Mesendoderm (in vitro differentiated cells): ENCODE data around the gene OR5H6. TPM values are rescaled to one million over a fixed set of nuclear protein-coding genes. Genes with fewer than 3 reads are reported as not detected.

Experiments used
- DNase-seq: peaks from one replicate; pipeline ENCODE4 v3.0.0; 2013
- H2AK5ac ChIP-seq: 2 replicates; pipeline ENCODE4 v1.6.1; 2013; ENCODE audit warnings: low read length, inconsistent platforms
- H2BK120ac ChIP-seq: 2 replicates; pipeline ENCODE4 v1.6.1; 2013; ENCODE audit warnings: low read depth, mild to moderate bottlenecking, low read length, moderate library complexity, mixed read lengths
- H2BK15ac ChIP-seq: replicated peaks from 2 replicates; pipeline ENCODE4 v1.6.1; 2013; ENCODE audit warnings: low read depth, mild to moderate bottlenecking, moderate library complexity
- H2BK5ac ChIP-seq: 2 replicates; pipeline ENCODE4 v1.6.1; 2013; ENCODE audit warnings: low read length, inconsistent platforms
- H3K18ac ChIP-seq: 2 replicates; pipeline ENCODE4 v1.6.1; 2013; ENCODE audit warnings: mild to moderate bottlenecking, low read length, mixed read lengths
- H3K23ac ChIP-seq: one replicate; pipeline ENCODE4 v1.6.1; 2013; ENCODE audit warnings: low read length
- H3K27ac ChIP-seq: 2 replicates; pipeline ENCODE4 v1.5.1; 2013; ENCODE audit warnings: low read depth, mild to moderate bottlenecking, inconsistent platforms, low read length, moderate library complexity
- H3K27me3 ChIP-seq: 2 replicates; pipeline ENCODE4 v1.6.1; 2013; ENCODE audit warnings: low read length, control low read depth, mild to moderate bottlenecking, inconsistent platforms; ENCODE audit not compliant: insufficient read depth, poor library complexity
- H3K36me3 ChIP-seq: 2 replicates; pipeline ENCODE4 v1.6.1; 2013; ENCODE audit warnings: low read length, inconsistent platforms; ENCODE audit not compliant: control insufficient read depth, insufficient read depth
- H3K4ac ChIP-seq: one replicate; pipeline ENCODE4 v1.6.1; 2013; ENCODE audit warnings: low read depth, mild to moderate bottlenecking, low read length, moderate library complexity
- H3K4me1 ChIP-seq: 2 replicates; pipeline ENCODE4 v1.6.1; 2013; ENCODE audit warnings: low read depth, low read length, inconsistent platforms; ENCODE audit not compliant: control insufficient read depth
- H3K4me2 ChIP-seq: 2 replicates; pipeline ENCODE4 v1.6.1; 2013; ENCODE audit warnings: low read length
- H3K4me3 ChIP-seq: 2 replicates; pipeline ENCODE4 v1.5.1; 2013; ENCODE audit warnings: mild to moderate bottlenecking, low read length
- H3K56ac ChIP-seq: one replicate; pipeline ENCODE4 v1.6.1; 2013; ENCODE audit warnings: low read length
- H3K79me1 ChIP-seq: 2 replicates; pipeline ENCODE4 v1.6.1; 2013; ENCODE audit warnings: low read length, inconsistent platforms
- H3K79me2 ChIP-seq: 2 replicates; pipeline ENCODE4 v1.6.1; 2013; ENCODE audit warnings: mild to moderate bottlenecking, low read length; ENCODE audit not compliant: control insufficient read depth, insufficient read depth
- H3K9ac ChIP-seq: 2 replicates; pipeline ENCODE4 v1.6.1; 2013; ENCODE audit warnings: low read length, inconsistent platforms
- H4K5ac ChIP-seq: one replicate; pipeline ENCODE4 v1.6.1; 2013; ENCODE audit warnings: low read length
- H4K8ac ChIP-seq: one replicate; pipeline ENCODE4 v1.6.1; 2013; ENCODE audit warnings: low read depth, mild to moderate bottlenecking, control low read depth, low read length, moderate library complexity
- WGBS: extraction: QIAGEN DNeasy Blood & Tissue Kit; methylation state at CpG from one replicate; pipeline ENCODE4 v1.1.7; 2013; ENCODE audit warnings: low lambda C conversion rate, missing lambda C conversion rate; ENCODE audit not compliant: insufficient coverage; ENCODE audit errors: extremely low coverage; 5-methylcytosine and 5-hydroxymethylcytosine counted together
- polyA plus RNA-seq, 2 experiments: library from polyadenylated mRNA; stranded (reverse); fragments of 200-250 nt; gene quantifications; one replicate each; pipeline ENCODE4 v1.2.3, GENCODE V29; 2013

The OR5H6 gene
- polyA plus RNA-seq (2013, experiment 1 of 2): 0.21 TPM
- 0.18 TPM for polyA plus RNA-seq (2013, experiment 2 of 2)

DNA sequence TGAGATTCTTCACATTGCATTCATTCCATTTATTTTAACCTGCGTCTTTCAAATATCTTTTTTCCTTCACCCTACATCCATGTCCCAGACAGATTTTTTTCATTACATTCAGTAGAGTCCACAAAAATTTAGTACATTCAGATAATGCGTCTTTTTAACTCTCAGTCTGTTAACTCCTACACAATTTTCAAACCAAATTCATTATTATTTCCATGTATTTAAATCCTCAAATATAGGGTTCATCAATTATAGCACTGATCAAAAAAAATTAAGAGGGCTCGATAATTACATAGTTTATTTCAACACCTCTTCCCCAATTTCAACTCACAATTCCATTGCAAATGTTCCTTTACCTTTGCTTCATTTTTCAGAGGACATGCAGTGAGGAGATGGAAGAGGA, at the start of gene OR5H6:
TSS of gene OR5H6 (plus strand) at position 301 of the 400 bp plus-strand sequence. CDS start at position 390, 89 bp downstream.
- H3K4ac ChIP-seq: no peak within 1 kb of the TSS
- no peaks in the 10 kb centered on the region for H3K79me1 ChIP-seq
- no peaks in the 10 kb centered on the region for H3K79me2 ChIP-seq
- H3K27ac ChIP-seq: no peak within 1 kb of the TSS
- H3K27me3 ChIP-seq: no peaks in the 10 kb centered on the region
- H2BK120ac ChIP-seq: no peak within 1 kb of the TSS
- WGBS: 100% methylated on average over 1 of the region's 3 CpGs
- no peak within 1 kb of the TSS for H2AK5ac ChIP-seq
- H2BK5ac ChIP-seq: no peak within 1 kb of the TSS
- no peak within 1 kb of the TSS for H2BK15ac ChIP-seq
- H3K9ac ChIP-seq: no peak within 1 kb of the TSS
- no peak within 1 kb of the TSS for H3K4me2 ChIP-seq
- H3K56ac ChIP-seq: no peak within 1 kb of the TSS
- H3K18ac ChIP-seq: no peak within 1 kb of the TSS
- no peak within 1 kb of the TSS for H4K5ac ChIP-seq
- no peak within 1 kb of the TSS for H3K4me3 ChIP-seq
- DNase-seq: no peak
- no peak within 1 kb of the TSS for H4K8ac ChIP-seq
- no peak within 1 kb of the TSS for H3K23ac ChIP-seq
- H3K4me1 ChIP-seq: no peaks in the 10 kb centered on the region
- H3K36me3 ChIP-seq: no peaks in the 10 kb centered on the region

DNA sequence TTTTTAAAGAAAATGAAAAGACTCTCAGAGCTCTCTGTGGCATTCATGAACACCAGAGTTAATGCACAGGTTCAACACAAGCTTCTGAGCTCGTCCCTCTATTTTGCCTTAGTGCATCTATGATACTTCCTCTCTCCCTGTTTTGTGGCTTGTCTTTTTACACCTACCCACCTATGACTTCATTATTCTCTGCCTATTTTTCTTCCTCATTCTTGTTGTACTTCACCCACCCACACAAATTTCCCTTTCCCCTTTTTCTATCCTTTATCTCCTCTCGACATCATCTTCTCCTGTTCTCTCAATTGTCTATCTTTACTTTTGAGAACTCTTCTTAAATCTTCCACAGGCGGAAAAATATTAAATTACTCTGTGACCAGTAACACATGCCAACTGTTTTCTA, 49.0 kb upstream of the OR5H6 start:
- Histone ChIP-seq H2AK5ac (no peak overlapping the region), H3K9ac (no peak overlapping the region), H3K36me3 (no peaks in the 10 kb centered on the region), H4K8ac (no peak overlapping the region), H3K79me2 (no peaks in the 10 kb centered on the region), H3K56ac (no peak overlapping the region), H3K27ac (no peak overlapping the region), H3K18ac (no peak overlapping the region), H3K4ac (no peak overlapping the region), H4K5ac (no peak overlapping the region), H3K79me1 (no peaks in the 10 kb centered on the region), H3K4me1 (no peaks in the 10 kb centered on the region), H3K4me2 (no peak overlapping the region), H3K23ac (no peak overlapping the region), H2BK120ac (no peak overlapping the region), H3K27me3 (no peaks in the 10 kb centered on the region), H2BK5ac (no peak overlapping the region), H2BK15ac (no peak overlapping the region), H3K4me3 (no peak overlapping the region)
- no peak for DNase-seq
- WGBS: 100% methylated on average over 1 of the region's 3 CpGs

DNA sequence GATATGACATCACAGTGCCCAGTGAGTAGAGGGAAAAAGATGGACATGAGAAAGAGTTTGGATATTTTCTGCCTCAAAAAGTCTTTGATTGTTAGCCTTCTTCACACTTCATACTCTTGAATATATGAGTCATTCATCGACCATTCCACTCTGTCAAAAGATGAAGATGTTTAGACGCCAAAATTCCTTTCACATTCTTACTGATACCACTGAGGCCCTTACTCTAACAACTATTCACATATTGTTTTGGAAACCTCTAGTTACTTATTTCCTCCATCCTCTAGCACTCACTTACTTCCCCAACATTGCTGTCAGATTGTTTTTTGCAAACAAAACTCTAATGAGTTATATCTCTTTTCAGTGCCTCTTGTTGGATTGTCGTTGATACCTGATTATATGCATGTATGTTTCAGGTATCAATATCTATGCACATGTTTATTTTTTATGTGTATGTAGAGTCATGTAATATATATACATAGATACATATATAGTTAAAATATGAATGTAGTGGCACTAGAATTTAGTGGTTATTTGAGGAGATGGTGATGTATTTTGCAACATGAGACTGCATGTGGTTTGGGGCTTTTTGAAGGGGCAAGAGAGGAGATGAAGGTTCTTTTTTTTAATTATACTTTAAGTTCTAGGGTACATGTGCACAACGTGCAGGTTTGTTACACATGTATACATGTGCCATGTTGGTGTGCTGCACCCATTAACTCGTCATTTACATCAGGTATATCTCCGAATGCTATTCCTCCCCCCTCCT, 40.0 kb upstream of the OR5H6 start:
- Histone ChIP-seq H3K79me2 (no peaks in the 10 kb centered on the region), H2AK5ac (no peak overlapping the region), H3K56ac (no peak overlapping the region), H2BK120ac (no peak overlapping the region), H2BK5ac (no peak overlapping the region), H3K23ac (no peak overlapping the region), H3K4me2 (no peak overlapping the region), H3K36me3 (no peaks in the 10 kb centered on the region), H3K4me1 (no peaks in the 10 kb centered on the region), H3K4ac (no peak overlapping the region), H4K5ac (no peak overlapping the region), H3K4me3 (no peak overlapping the region), H3K27me3 (no peaks in the 10 kb centered on the region), H3K27ac (no peak overlapping the region), H3K18ac (no peak overlapping the region), H3K9ac (no peak overlapping the region), H4K8ac (no peak overlapping the region), H2BK15ac (no peak overlapping the region), H3K79me1 (no peaks in the 10 kb centered on the region)
- WGBS: no CpG with 5 or more reads among the region's 6 CpGs
- peak; percentile 53 for DNase-seq

DNA sequence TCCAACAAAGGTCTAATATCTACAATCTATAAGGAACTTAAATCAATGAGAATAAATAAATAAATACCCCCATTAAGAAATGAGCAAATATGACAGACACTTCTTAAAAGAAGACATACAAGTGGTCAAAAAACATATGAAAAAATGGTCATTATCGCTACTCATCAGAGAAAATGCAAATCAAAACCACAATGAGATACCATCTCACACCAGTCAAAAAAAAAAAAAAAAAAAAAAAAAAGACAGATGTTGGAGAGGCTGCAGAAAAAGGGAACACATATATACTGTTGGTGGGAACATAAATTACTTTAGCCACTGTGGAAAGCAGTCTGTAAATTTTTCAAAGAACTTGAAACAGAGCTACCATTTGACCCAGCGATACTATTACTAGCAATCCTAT, 31.6 kb upstream of the OR5H6 start:
- Histone ChIP-seq H4K8ac (no peak overlapping the region), H3K27ac (no peak overlapping the region), H3K36me3 (no peaks in the 10 kb centered on the region), H3K79me2 (no peaks in the 10 kb centered on the region), H2BK120ac (no peak overlapping the region), H3K27me3 (no peaks in the 10 kb centered on the region), H3K4me1 (no peaks in the 10 kb centered on the region), H3K23ac (no peak overlapping the region), H3K4me2 (no peak overlapping the region), H3K56ac (no peak overlapping the region), H3K79me1 (no peaks in the 10 kb centered on the region), H3K9ac (no peak overlapping the region), H2BK15ac (no peak overlapping the region), H2BK5ac (no peak overlapping the region), H4K5ac (no peak overlapping the region), H3K18ac (no peak overlapping the region), H3K4ac (no peak overlapping the region), H3K4me3 (no peak overlapping the region), H2AK5ac (no peak overlapping the region)
- WGBS: no CpG with 5 or more reads among the region's 2 CpGs
- DNase-seq: no peak

DNA sequence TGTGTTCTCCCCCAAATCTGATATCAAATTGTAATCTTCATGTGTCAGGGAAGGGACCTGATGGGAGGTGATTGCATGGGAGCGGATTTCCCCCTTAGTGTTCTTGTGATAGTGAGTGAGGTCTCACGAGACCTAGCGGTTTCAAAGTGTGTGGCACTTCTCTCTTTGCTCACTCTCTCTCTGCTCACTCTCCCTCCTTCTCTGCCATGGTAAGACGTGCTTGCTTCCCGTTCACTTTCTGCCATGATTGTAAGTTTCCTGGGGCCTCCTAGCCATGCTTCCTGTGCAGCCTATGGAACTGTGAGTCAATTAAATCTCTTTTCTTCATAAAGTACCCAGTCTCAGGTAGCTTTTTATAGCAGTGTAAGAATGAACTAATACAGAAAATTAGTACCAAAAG, 30.6 kb upstream of the OR5H6 start:
- Histone ChIP-seq H3K36me3 (no peaks in the 10 kb centered on the region), H3K18ac (no peak overlapping the region), H3K23ac (no peak overlapping the region), H3K79me2 (no peaks in the 10 kb centered on the region), H2BK15ac (no peak overlapping the region), H3K4me1 (no peaks in the 10 kb centered on the region), H3K9ac (no peak overlapping the region), H2BK5ac (no peak overlapping the region), H2AK5ac (no peak overlapping the region), H3K4ac (no peak overlapping the region), H4K5ac (no peak overlapping the region), H3K27me3 (no peaks in the 10 kb centered on the region), H3K79me1 (no peaks in the 10 kb centered on the region), H3K56ac (no peak overlapping the region), H3K4me3 (no peak overlapping the region), H2BK120ac (peak overlapping the region; percentile 8), H3K27ac (no peak overlapping the region), H4K8ac (no peak overlapping the region), H3K4me2 (no peak overlapping the region)
- no CpG with 5 or more reads among the region's 5 CpGs for WGBS
- DNase-seq: no peak

DNA sequence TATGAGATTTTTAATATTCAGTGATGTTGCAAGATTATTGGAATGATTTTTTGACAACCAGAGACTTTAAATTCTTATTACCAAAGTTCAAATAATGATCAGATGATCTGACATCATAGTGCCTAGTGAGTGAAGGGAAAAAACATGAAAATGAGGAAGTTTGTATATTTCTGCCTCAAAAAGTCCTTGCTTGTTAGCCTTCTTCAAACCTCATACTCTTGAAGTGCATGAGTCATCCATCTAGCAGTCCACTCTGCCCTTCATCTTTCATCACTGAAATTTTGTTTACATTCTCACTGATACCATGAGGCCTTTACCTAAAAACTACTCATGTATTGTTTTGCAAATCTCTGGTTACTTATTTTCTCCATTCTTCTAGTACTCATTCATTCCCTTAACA, 23.9 kb upstream of the OR5H6 start:
- Histone ChIP-seq H3K79me2 (no peaks in the 10 kb centered on the region), H3K9ac (no peak overlapping the region), H3K23ac (no peak overlapping the region), H2BK5ac (no peak overlapping the region), H3K79me1 (no peaks in the 10 kb centered on the region), H3K4me3 (no peak overlapping the region), H4K5ac (no peak overlapping the region), H3K27ac (no peak overlapping the region), H2AK5ac (no peak overlapping the region), H3K4me1 (no peaks in the 10 kb centered on the region), H3K4ac (no peak overlapping the region), H3K18ac (no peak overlapping the region), H4K8ac (no peak overlapping the region), H3K4me2 (no peak overlapping the region), H3K36me3 (no peaks in the 10 kb centered on the region), H3K56ac (no peak overlapping the region), H2BK15ac (no peak overlapping the region), H3K27me3 (no peaks in the 10 kb centered on the region), H2BK120ac (no peak overlapping the region)
- no peak for DNase-seq
